A673 (cell line): ENCODE data around the gene CCDC78. TPM values are rescaled to one million over a fixed set of nuclear protein-coding genes. Genes with fewer than 3 reads are reported as not detected.

Experiments
- BruUV-seq: library from RNA; stranded (reverse); fragments of 400-500 nt; replicated peaks from 2 replicates; lab custom pipeline; 2021; lab: Mats Ljungman, UMichigan
- CTCF ChIA-PET: fragments of 300-600 bp; sonication (Branson Sonifier 250); formaldehyde crosslinking; loops from one replicate; lab custom pipeline; 2022; ENCODE audit warnings: antibody characterized with exemption; lab: Charles Lee
- POLR2A ChIA-PET: fragments of 300-600 bp; sonication (Branson Sonifier 250); formaldehyde crosslinking; loops from one replicate; lab custom pipeline; 2022; ENCODE audit warnings: antibody characterized with exemption; ENCODE audit not compliant: low non-redundant PET; lab: Charles Lee
- DNase-seq: peaks from one replicate; pipeline ENCODE4 v3.0.0-alpha.2; 2015; ENCODE audit warnings: low spot score
- H3K27ac ChIP-seq: fragments of 200-600 bp; sonication (generic); 2 replicates; pipeline ENCODE4 v1.5.1; 2016; ENCODE audit warnings: mixed run types, low read depth, mild to moderate bottlenecking, mixed read lengths, antibody characterized with exemption, low read length; ENCODE audit not compliant: poor library complexity, severe bottlenecking
- H3K27me3 ChIP-seq: fragments of 200-600 bp; sonication (generic); replicated peaks from 2 replicates; pipeline ENCODE4 v1.6.1; 2017; ENCODE audit warnings: mixed run types, low read depth, mild to moderate bottlenecking, mixed read lengths, antibody characterized with exemption, low read length; ENCODE audit not compliant: insufficient read depth, poor library complexity
- H3K36me3 ChIP-seq: fragments of 200-600 bp; sonication (generic); 2 replicates; pipeline ENCODE4 v1.6.1; 2016; ENCODE audit warnings: mixed run types, mild to moderate bottlenecking, mixed read lengths, antibody characterized with exemption, low read length; ENCODE audit not compliant: insufficient read depth, poor library complexity, severe bottlenecking
- H3K4me1 ChIP-seq: fragments of 200-600 bp; sonication (generic); 2 replicates; pipeline ENCODE4 v1.6.1; 2017; ENCODE audit warnings: mixed run types, mild to moderate bottlenecking, mixed read lengths, antibody characterized with exemption, low read length; ENCODE audit not compliant: insufficient read depth, poor library complexity, severe bottlenecking
- H3K4me3 ChIP-seq: fragments of 200-600 bp; sonication (generic); 2 replicates; pipeline ENCODE4 v1.5.1; 2016; ENCODE audit warnings: low read depth, mixed run types, mild to moderate bottlenecking, mixed read lengths, low read length; ENCODE audit not compliant: poor library complexity, severe bottlenecking
- H3K9me3 ChIP-seq: fragments of 200-600 bp; sonication (generic); 2 replicates; pipeline ENCODE4 v1.6.1; 2016; ENCODE audit warnings: mixed run types, low read depth, mild to moderate bottlenecking, mixed read lengths, antibody characterized with exemption, low read length; ENCODE audit not compliant: poor library complexity, severe bottlenecking
- CTCF ChIP-seq: fragments of 300-800, 200-600 bp; sonication (generic); conservative IDR thresholded peaks from 2 replicates; pipeline ENCODE4 v1.5.1; 2017; ENCODE audit warnings: low read depth, mild to moderate bottlenecking, antibody characterized with exemption, low read length, moderate library complexity, mixed read lengths
- EZH2 ChIP-seq: fragments of 200-600 bp; sonication (generic); IDR thresholded peaks from 2 replicates; pipeline ENCODE4 v1.6.1; 2017; ENCODE audit warnings: borderline replicate concordance, low read depth, mild to moderate bottlenecking, mixed read lengths, antibody characterized with exemption, low read length; ENCODE audit not compliant: poor library complexity, severe bottlenecking
- intact Hi-C: fragments of 100-400 bp; cut with micrococcal nuclease; formaldehyde crosslinking; loops from one replicate; pipeline ENCODE4 v1.10.0; 2022; ENCODE audit not compliant: unreplicated experiment
- total RNA-seq: library from RNA; stranded (reverse); gene quantifications from 2 replicates; pipeline ENCODE4 v1.2.3, GENCODE V29; 2021

The CCDC78 gene
- total RNA-seq, 1 experiment from 2014 or later: 0.28 TPM

- ChIA-PET POLR2A (no interaction called here), CTCF (no interaction called here)
- no peaks in the 10 kb centered on the region for H3K4me1 ChIP-seq
These were observed 40.8 kb upstream of the CCDC78 start for GRCh38 chr16:766820-767640.

GRCh38 chr16:766008-766819, 40.0 kb upstream of the CCDC78 start:
- no peak overlapping the region for H3K4me3 ChIP-seq
- no peaks in the 10 kb centered on the region for H3K27me3 ChIP-seq
- no peaks in the 10 kb centered on the region for H3K9me3 ChIP-seq
- no peak for DNase-seq
- no TSS peak for BruUV-seq
- POLR2A ChIA-PET: no interaction called here
- CTCF ChIA-PET: no interaction called here
- H3K4me1 ChIP-seq: no peaks in the 10 kb centered on the region
- intact Hi-C loops: no loop called here
- no peak overlapping the region for H3K27ac ChIP-seq
- H3K36me3 ChIP-seq: no peaks in the 10 kb centered on the region
- no peak for TF ChIP-seq EZH2
- TF ChIP-seq CTCF: no peak

More at GRCh38 chr16:766820-767640, 40.8 kb upstream of the CCDC78 start:
- H3K4me3 ChIP-seq: no peak overlapping the region
- H3K9me3 ChIP-seq: no peaks in the 10 kb centered on the region
- DNase-seq: no peak
- TF ChIP-seq CTCF (no peak), EZH2 (no peak)
- no peaks in the 10 kb centered on the region for H3K36me3 ChIP-seq
- no TSS peak for BruUV-seq
- intact Hi-C loops: no loop called here
- no peaks in the 10 kb centered on the region for H3K27me3 ChIP-seq
- H3K27ac ChIP-seq: no peak overlapping the region

GRCh38 chr16:765488-765865, 39.2 kb upstream of the CCDC78 start:
- POLR2A ChIA-PET: no interaction called here
- intact Hi-C loops: no loop called here
- no peaks in the 10 kb centered on the region for H3K27me3 ChIP-seq
- H3K4me3 ChIP-seq: no peak overlapping the region
- H3K27ac ChIP-seq: no peak overlapping the region
- BruUV-seq: no TSS peak
- no peaks in the 10 kb centered on the region for H3K36me3 ChIP-seq
- H3K4me1 ChIP-seq: no peaks in the 10 kb centered on the region
- no peak for DNase-seq
- TF ChIP-seq CTCF (no peak), EZH2 (no peak)
- CTCF ChIA-PET: no interaction called here
- no peaks in the 10 kb centered on the region for H3K9me3 ChIP-seq
